OCI-LY3 (cell line): ENCODE results near the gene HGF.
"Not testable (repeated sequence)": the region's sequence is repeated elsewhere in the genome, so short reads cannot be mapped to it uniquely, and the experiment has no call there.

Experiments
- H2AFZ ChIP-seq: fragments of 200-600, 300-600 bp; shearing (Covaris generic); 2 replicates; pipeline ENCODE4 v1.6.0; 2014; ENCODE audit warnings: antibody characterized with exemption, low read depth, low read length
- H3K27ac ChIP-seq: fragments of 200-600, 300-600 bp; sonication (generic); 2 replicates; pipeline ENCODE4 v1.5.1; 2014; ENCODE audit warnings: mild to moderate bottlenecking, low read length, moderate library complexity, mixed read lengths
- H3K27me3 ChIP-seq: fragments of 200-600, 300-600 bp; sonication (generic); 2 replicates; pipeline ENCODE4 v1.6.1; 2014; ENCODE audit warnings: low read depth, low read length, mixed read lengths
- H3K36me3 ChIP-seq: fragments of 200-600, 300-600 bp; sonication (generic); replicated peaks from 2 replicates; pipeline ENCODE3; 2014; ENCODE audit warnings: low read depth, low read length, mixed read lengths
- H3K4me1 ChIP-seq: fragments of 300-600, 200-600 bp; sonication (generic); 2 replicates; pipeline ENCODE4 v1.6.1; 2014; ENCODE audit warnings: low read length, mixed read lengths
- H3K4me2 ChIP-seq: fragments of 200-600, 300-600 bp; sonication (generic); 2 replicates; pipeline ENCODE4 v1.6.1; 2014; ENCODE audit warnings: low read length, mixed read lengths
- H3K4me3 ChIP-seq: fragments of 300-600, 200-600 bp; sonication (generic); 2 replicates; pipeline ENCODE4 v1.5.1; 2014; ENCODE audit warnings: antibody characterized with exemption, mild to moderate bottlenecking, low read length, moderate library complexity
- H3K79me2 ChIP-seq: fragments of 300-600, 200-600 bp; shearing (Covaris generic); 2 replicates; pipeline ENCODE4 v1.6.1; 2014; ENCODE audit warnings: mild to moderate bottlenecking, low read length, mixed read lengths
- H3K9ac ChIP-seq: fragments of 300-600, 200-600 bp; shearing (Covaris generic); 2 replicates; pipeline ENCODE4 v1.6.0; 2014; ENCODE audit warnings: mild to moderate bottlenecking, low read length, moderate library complexity
- H3K9me3 ChIP-seq: fragments of 200-600, 300-600 bp; shearing (Covaris generic); 2 replicates; pipeline ENCODE4 v1.6.1; 2014; ENCODE audit warnings: low read length, mixed read lengths; ENCODE audit not compliant: insufficient read depth
- H4K20me1 ChIP-seq: fragments of 200-600, 300-600 bp; sonication (generic); 2 replicates; pipeline ENCODE4 v1.6.1; 2016; ENCODE audit warnings: low read length, mixed read lengths; ENCODE audit not compliant: insufficient read depth
- CTCF ChIP-seq: fragments of 200-600, 300-600 bp; sonication (generic); IDR thresholded peaks from 2 replicates; pipeline ENCODE4 v1.5.1; 2014; ENCODE audit warnings: antibody characterized with exemption, low read length, low read depth
- EZH2phosphoT487 ChIP-seq: fragments of 200-600 bp; shearing (Covaris generic); IDR thresholded peaks from 2 replicates; pipeline ENCODE4 v1.6.1; 2018; ENCODE audit warnings: antibody characterized with exemption, mixed run types, low read depth

HGF gene

GRCh38 chr7:81769891-81770727 is at the start of gene HGF:
Gene HGF (minus strand): TSS chr7:81770047. CDS start chr7:81769971, 76 bp downstream.
- Histone ChIP-seq H3K79me2 (no peaks in the 10 kb centered on the region), H3K9me3 (no peaks in the 10 kb centered on the region), H3K36me3 (no peaks in the 10 kb centered on the region), H3K27me3 (no peaks in the 10 kb centered on the region), H3K27ac (no peak within 1 kb of the TSS), H3K9ac (no peak within 1 kb of the TSS), H2AFZ (peak within 1 kb of the TSS; percentile 85), H3K4me1 (peaks cover 9% of the 10 kb centered on the region; the same call in 1 of the 2 replicates), H4K20me1 (no peaks in the 10 kb centered on the region), H3K4me2 (peak within 1 kb of the TSS; percentile 48), H3K4me3 (peak within 1 kb of the TSS; percentile 20; the same call in 1 of the 2 replicates)
- no peak for TF ChIP-seq CTCF
- no peak for TF ChIP-seq EZH2phosphoT487

- H3K4me1 ChIP-seq = peaks cover 22% of the 10 kb centered on the region
- no peak for TF ChIP-seq EZH2phosphoT487
- TF ChIP-seq CTCF = no peak
- no peak overlapping the region for H2AFZ ChIP-seq
- H3K36me3 ChIP-seq = no peaks in the 10 kb centered on the region
- no peaks in the 10 kb centered on the region for H4K20me1 ChIP-seq
- H3K4me2 ChIP-seq = no peak overlapping the region
- no peaks in the 10 kb centered on the region for H3K9me3 ChIP-seq
- H3K27me3 ChIP-seq = no peaks in the 10 kb centered on the region
- H3K27ac ChIP-seq = no peak overlapping the region
- no peaks in the 10 kb centered on the region for H3K79me2 ChIP-seq
- no peak overlapping the region for H3K4me3 ChIP-seq
- no peak overlapping the region for H3K9ac ChIP-seq
Measured at GRCh38 chr7:81816312-81816711, 46.5 kb upstream of the HGF start.

- H3K79me2 ChIP-seq, H3K9me3 ChIP-seq, H3K36me3 ChIP-seq, H4K20me1 ChIP-seq, H3K27me3 ChIP-seq, H2AFZ ChIP-seq: not testable (repeated sequence)
- Histone ChIP-seq H3K9ac (peak overlapping the region; percentile 38; the same call in 1 of the 2 replicates), H3K4me3 (peak overlapping the region; percentile 49), H3K4me2 (peak overlapping the region; percentile 75), H3K27ac (peak overlapping the region; percentile 64), H3K4me1 (peaks cover 36% of the 10 kb centered on the region)
Measured at GRCh38 chr7:81812866-81813476, 43.1 kb upstream of the HGF start.

- TF ChIP-seq EZH2phosphoT487 (no peak), CTCF (no peak)
- Histone ChIP-seq H3K27ac (peak overlapping the region; percentile 64), H3K9ac (peak overlapping the region; percentile 38; the same call in 1 of the 2 replicates), H3K4me3 (peak overlapping the region; percentile 49), H2AFZ (no peak overlapping the region), H3K4me2 (peak overlapping the region; percentile 75), H3K4me1 (peaks cover 36% of the 10 kb centered on the region), H4K20me1 (no peaks in the 10 kb centered on the region), H3K9me3 (no peaks in the 10 kb centered on the region), H3K27me3 (no peaks in the 10 kb centered on the region), H3K36me3 (no peaks in the 10 kb centered on the region), H3K79me2 (no peaks in the 10 kb centered on the region)
Measured at GRCh38 chr7:81811956-81812865, 42.4 kb upstream of the HGF start.
